ENCODE data around the gene RASAL2.

RASAL2 gene

DNA sequence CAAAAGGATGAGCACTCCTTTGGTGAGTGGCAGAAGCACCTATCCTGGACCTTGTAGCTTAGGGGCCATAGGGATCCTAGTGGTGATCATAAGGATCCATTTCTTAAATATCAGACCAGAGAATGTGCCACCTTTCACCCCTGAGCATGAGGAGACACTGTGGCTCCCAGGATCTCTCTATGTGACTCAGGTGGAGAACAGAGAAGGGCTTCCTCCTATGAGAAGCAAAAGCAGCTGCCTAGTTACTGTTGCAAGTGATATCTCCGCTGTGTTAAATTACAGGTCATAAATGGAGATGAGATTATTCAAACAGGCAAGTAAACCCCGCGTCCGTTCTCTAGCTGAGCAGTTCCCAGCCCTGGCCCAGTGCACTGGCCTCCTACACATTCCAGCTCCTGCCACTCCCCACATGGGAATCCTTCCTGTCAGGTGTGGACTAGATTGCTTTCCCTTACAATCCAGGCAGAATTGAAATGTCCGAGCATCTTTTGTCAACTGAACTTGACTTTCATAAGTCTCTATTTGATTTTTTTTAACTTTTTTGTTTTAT, 376.6 kb downstream of the RASAL2 start:
- no peak for DNase-seq

DNA sequence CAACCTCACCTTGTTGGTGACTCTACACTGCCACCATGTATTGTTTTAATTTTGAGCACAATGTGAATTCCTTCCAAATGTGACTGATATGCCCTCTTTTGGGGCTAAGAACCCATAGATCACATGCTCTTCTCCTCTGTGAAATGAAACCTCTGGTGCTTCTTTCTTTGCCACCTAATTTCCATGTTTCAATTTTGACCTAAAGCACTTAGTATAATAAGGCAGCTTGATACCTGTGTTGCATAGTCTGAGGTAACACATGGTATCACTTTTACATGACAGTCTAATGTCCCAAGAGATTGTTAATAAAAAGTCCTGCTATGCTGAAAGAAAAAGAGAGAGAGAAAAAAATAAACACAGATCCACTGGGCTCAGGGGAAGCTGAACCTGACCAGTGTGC, 378.6 kb downstream of the RASAL2 start:
- DNase-seq, result no peak

DNA sequence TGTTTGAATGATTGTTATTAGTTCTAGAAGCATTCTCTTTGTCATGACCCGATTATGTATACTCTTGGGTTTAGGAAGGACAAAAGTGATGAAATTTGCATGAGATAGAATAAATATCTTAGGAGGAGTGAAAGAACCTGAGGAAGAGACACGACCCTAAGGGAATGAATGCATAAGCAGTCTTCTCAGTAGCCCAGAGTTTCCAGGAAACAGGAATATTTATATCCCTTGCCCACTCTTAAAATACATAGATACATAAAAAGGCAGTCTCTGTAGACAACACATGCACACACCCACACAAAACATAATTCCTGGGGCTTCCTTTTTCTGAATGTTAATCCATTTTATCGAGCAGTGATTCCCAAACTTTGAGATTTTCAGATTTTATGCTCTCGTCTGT, 383.5 kb downstream of the RASAL2 start:
- DNase-seq, result no peak

DNA sequence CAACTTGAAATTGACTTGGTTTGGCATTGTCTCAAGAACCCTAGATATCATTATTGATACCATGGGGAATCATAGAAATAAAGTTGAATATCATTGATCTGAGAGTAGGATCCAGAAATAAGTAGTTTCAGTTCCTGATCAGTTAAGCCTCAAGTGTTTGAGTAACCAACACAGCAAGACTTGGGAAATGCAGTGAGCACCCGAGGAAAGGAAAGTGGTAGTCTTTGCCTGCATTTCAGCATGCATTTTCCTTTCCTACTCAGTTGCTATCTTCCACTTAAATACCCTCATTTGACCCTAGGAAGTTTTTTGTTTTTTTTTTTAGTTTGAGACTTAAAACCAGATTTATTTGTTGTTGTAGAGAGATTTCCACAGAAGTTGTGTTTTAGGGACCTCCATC, 383.9 kb downstream of the RASAL2 start:
- no peak for DNase-seq

DNA sequence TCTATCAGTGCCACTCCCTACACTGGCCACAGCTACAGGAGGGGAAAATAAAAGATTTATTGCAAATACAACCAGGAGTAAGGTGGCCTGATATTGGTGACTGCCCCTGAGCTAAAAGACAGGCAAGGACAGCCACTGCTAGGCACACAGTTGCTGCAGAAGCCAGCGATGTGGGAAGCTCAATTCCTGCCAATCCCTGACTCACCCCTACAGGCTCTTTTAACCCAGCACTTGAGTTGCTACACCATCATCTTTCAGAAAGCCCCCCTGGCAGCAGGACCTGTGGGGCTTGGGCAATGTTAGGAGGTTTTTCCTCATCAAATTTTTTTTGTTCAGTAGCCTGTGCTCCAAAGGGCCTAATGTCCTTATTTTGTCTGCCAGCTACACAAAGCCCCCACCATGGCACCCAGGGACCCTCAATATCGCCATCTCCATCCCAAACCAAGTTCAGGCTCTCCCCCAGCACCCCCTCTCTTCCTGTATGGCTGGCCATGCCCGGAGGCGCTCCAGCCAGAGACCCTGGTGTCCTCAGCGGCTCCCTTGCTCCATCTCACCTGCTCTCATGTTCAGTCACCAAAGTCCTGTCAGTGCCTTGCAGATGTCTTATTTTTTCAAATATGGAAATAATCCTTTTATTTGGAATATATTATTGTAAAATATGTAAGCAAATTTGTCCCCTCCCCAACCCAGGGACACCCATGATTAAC, 389.5 kb downstream of the RASAL2 start:
- DNase-seq, result no peak

DNA sequence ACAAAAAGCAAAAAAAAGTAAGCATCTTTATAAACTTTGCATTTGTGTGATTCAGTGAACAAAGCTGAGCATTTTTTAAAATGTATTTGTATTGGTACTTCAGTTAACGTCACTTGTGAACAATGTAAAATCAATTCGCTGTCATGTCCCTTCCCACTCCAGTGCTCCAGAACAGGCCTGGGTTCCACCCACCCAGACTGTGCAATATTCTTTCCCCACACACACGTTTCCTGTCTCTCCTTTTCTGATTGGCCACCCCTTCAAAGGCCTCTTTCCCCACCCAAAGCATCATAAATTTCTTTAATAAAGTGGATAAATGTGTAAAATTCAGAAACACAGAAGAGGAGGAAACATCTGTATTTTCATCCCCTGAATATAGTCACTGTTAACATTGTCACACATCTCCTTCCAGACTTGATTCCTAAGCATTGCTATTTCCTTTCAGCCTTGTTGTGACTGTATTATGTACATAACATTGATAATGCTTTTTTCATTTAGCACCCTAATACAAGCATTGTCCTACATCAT, 390.9 kb downstream of the RASAL2 start:
- DNase-seq, result no peak

DNA sequence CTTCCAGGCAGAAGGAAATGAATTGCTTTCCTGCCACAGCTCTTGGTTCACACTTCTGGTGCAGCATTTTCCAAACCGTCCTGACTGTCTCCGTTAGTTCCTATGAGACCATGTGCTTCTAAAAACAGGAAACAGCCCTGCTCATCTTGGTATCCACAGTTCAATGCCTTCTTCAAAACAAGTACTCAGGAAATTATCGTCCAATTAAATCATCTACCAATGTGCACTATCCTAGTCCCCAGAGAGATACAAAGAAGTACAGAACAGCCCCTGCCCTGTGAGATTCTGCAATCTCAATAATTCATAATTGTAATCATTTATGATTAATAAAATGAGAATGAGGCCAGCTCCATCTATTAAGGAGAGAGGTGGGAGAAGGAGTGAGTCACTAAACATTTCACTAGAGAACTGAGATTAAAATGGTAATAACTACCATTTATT, 391.7 kb downstream of the RASAL2 start:
- DNase-seq, result no peak

DNA sequence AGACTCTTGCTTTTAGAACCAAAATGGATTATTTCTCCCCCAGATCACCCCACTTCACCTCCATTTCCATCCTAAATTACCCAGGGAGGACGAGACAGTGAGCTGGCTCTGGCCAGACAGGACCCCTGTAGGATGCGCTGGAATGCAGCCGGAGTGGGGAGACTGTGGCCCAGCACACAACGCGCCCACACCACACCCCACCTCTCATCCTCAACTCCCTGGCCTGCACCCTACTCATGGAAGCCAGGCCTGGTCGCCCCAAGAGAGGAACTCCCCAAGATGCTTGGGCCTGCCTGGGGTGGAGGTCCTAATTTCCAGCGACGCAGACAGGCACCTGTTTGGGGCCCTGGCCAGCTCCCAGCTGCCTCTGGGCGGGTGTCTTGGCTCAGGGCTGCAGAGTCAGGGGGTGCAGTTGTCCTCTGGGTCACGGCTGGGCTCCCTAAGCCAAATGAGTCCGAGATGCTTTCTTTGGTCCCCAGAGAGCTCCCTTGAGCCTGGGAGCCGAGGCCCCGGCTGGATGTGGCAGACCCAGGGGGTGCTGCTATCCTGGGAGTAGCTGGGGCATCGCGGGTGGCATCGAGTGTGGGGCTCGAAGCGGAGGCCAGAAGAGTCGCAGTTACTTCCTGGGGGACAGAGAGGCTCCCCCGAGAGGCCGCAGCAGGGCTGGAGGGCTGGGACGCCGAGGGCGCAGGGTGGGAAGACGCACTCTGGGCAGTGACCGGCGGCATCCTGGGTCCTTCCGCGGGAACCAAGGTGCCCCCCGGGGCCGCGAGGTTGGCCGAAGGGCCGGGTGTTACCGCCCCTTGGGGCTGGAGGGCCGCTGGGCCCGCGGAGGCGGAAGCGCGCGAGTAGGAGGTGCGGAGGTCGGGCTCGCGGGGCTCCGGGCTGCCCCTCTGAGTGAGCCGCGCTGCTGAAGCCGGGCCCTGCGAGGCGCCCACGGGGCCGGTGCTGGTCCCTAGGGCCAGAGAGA, 392.5 kb downstream of the RASAL2 start:
- no peak for DNase-seq

DNA sequence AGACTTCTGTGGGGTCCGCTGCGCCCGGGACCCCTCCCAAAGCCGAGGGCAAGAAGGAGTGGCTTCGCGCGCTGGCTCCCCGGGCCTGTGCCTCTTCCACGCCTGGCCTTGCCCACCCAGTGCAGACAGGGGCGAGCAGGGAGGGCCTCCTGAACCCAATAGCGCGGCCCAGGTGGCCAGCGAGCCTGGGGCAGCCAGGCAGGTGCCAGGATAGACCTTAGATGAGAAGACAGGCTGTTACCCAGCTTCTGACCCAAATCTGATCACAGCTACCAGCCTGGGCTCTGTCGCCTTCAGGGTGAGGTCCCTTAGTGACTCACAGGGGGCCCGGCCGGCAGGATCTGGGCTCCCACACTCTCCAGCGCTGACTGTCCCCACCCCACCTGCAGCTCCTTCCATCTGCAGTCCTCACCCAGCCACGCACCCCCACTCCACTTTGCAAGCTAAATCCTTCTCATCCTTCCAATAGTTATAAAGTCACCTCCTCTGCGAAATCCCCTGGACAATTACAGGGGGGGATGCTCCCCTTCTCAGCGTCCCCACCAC, 393.2 kb downstream of the RASAL2 start:
- DNase-seq, result no peak

DNA sequence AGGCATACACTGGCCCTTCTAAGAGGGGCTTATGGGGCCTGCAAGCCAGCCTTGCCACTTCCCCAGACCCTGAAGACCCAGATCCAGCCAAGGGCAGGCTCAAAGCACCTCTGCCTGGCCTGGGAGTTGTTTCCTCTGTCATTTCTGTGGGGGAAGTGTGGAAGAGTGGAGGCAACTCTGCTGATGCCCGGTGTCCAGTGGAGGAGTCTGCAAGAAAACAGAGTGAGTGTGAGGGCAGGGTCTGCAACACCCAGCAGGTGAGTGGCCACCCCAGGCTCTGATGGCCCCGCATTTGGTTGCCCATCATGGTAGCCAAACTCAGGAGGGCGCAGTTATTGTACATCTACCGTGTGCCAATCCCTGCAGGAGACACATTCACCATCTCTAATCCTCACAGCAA, 394.5 kb downstream of the RASAL2 start:
- DNase-seq, result no peak

DNA sequence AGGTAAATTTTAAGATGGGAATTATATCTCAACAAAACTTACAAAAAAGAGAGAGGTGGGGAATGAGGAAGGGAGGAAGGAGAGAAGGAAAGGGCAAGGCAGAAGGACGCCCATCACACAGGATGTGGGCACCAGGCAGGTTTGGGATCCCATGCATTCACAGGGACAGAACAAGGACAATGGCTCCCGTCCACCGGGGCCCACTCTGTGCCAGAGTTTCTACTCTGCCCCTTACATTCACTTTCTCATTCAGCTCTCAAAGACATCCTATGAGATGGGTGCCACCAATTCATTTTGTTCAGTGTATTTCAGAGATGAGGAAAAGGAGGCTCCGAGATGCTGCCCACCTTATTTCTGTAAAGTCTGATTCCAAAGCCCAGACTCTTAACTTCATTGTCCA, 395.5 kb downstream of the RASAL2 start:
- no peak for DNase-seq

DNA sequence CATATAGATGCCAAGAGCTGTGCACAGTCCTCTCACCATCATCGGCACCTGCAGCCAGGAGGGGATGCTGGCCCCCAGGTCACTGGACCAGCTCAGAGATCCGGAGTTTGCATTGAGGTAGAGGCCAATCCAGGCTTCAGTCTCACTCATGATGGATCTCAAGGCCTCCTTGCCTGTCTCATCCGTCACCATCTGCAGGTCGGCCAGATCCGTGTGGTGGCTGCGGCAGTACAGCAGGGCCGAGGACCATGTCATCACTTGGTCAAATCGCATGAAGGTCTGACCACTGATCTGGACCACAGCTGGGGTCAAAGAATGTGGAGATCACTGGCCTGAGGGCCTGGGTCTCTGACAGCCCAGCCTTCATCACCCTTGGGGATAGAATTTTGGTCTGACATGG, 396.2 kb downstream of the RASAL2 start:
- DNase-seq, result no peak

DNA sequence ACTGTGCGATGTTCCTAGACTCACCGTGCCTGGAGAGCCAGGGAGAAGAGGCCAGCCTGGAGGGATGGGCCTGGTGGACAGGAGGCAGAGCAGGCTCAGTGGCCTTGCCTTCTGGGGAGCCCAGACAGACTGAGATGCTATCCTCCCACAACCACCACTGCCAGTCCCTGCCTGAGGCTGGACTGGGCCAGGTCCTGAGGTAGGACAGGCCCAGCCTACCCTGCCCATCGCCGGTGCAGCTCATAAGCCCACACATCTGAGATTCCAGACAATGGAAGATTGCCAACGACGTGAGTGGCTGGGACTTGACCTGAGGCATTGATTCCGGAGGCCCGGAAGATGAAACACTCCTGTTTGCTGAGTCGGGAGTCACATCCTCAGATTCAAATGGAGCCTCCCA, 397.1 kb downstream of the RASAL2 start:
- DNase-seq, result no peak

DNA sequence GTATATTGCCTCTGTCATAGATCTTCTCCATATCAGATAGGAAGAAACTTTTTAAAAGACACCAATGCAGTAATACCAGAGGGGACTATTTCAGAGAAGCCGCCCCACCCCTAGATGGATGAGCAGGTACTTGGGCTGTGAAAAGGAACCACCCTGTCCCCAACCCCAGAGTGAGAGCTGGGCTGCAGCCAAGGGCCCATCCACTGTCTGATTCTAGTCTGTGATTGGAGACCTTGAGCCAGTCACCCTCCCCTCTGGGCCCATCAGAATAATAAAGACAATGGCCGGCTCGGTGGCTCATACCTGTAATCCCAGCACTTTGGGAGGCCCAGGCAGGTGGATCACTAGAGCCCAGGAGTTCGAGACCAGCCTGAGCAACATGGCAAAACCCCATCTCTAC, 397.8 kb downstream of the RASAL2 start:
- no peak for DNase-seq

DNA sequence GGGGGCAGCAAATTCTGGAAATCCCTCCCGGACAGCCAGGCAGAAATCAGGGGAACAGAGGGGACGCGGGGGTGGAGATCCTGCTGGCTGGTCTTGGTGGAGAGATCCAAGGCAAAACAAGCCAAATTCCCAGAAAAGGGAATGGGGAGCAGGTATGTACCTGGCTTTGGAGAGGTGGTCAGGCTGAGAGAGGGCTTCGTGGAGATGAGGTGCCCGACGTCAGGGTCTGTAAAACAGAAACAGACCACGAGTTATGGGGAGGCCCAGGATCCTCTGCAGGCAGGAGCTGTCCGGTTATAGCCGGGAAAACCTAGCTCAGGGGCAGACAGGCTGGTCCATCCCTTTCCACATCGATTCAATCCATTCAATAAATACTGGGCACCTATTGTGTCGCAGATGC, 398.4 kb downstream of the RASAL2 start:
- DNase-seq, result no peak

DNA sequence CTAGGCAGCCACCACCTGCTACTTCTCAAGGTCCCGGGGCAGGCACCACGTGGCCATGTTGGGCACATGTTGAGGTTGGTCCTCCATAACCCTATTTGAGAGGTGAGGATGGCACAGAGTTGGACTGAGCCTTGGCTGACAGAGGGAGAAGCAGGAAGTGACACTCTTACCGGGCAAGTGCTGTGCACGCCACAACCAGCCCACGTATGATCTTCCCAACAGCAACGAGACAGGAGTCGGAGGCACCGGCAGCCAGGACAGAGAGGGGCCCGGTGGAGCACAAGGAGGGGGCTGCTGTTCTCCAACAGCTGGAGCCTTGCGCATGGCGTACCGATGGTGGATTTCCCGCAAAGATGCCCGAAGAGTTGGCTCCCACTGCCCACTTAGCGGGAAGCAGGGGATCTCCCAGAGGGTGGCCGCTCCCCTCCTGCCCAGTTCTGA, 399.4 kb downstream of the RASAL2 start:
- DNase-seq, result no peak

DNA sequence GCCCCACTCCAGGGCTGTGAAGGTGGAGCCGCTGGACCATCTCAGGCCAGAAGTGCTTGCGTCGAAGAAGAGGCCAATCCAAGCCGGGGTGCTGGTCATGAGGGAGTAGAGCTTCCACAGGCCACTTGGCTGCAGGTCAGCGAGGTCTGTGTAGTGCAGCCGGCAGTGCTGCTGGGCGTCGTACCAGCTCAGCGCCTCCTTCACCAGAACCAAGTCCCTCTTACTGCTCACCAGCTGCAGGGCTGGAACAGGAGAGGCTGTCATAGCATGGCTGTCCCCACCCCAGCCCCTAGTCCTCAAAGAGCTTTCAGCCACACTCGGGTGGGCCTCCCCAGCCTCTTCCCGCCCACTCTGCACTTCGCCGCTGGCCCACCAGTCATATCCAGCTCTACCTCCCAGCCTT, 400.7 kb downstream of the RASAL2 start:
- DNase-seq, result no peak

DNA sequence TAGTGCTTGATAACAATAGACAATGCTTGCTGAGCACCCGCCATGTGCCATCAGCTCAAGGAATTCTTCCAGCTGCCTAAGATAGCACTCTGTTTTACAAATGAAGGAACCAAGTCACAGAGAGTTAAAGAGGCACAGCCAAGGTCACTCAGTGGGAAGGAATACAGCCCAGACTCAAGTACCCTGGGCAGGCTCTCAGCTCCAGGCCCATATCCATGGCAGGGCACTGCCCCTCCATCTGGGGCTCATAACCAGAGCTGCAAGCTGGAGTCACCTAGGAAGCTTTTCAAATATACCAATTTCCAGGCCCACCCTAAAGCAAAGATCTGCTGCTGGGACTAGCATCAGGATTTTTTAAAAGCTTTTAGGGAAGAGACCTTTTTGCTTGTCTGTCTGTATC, 401.3 kb downstream of the RASAL2 start:
- DNase-seq, result no peak

DNA sequence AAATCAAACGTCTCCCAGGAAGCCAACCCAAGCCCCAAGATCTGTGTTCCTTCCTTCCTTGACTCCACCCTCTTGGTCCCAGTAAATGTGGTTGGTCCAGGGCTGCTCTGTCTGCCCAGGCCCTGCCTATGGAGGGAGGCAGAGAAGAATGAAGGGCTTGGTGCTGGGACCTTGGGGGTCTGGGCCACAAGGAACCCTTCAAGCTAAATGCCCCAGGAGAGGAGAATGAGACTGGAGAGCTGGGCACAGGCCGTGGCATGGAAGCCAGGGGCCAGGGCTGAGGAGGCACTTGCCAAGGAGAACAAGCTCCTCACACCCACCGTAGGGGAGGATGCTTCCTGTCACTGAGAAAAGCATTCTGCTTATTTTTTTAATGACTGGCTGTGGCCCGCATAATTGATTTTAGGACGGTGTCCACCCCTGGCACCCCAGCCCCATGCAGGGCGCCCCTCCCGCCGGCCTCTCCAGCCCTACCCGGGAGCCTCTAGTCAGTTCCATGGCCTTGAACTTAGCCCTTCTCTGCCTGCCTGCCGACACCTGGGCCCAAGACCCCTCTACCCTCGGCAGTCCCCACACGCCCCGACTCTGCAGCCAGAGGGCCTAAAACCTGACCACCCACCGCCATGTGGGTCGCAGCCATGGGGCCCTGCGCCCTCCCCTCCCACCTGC, 402.0 kb downstream of the RASAL2 start:
- DNase-seq, result no peak

DNA sequence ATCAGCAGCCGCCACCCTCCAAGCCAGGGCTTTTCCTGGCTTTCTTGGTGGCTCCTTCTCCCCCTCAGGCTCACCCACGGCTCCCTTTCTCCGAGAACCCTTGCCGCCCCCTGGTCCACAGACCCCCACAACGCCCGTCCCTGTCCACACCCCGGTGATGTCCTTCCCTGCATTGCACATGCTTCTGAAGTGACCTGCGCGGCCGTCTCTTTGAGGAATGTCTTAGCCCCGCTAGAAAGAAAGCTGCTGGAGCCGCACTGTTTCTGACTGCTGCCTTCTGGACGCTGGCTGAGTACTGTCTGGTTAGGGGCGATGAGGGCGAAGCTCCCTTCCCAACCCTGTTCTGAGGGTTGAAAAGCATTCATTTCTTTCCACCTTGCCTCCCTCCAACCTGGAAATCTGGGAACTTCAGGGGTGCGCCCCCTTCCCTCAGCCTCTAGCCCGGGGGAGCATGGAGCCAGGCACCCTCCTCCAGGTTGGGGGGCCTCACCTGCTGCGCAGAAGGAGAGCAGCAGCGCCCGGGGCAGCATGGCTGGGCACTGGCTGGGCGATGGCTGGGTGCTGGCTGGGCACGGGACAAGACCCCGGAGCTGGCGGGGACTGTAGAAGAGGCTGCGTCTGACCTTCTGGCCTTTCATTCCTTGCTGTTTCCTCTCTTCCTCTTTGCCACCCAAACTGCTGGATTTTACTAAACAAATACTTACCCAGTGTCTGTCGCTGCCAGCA, 402.7 kb downstream of the RASAL2 start, which contains the start of gene CLEC20A:
TSS of gene CLEC20A (minus strand) at position 555 of the 726 bp plus-strand sequence. CDS start at position 530, 25 bp downstream.
- no peak for DNase-seq

DNA sequence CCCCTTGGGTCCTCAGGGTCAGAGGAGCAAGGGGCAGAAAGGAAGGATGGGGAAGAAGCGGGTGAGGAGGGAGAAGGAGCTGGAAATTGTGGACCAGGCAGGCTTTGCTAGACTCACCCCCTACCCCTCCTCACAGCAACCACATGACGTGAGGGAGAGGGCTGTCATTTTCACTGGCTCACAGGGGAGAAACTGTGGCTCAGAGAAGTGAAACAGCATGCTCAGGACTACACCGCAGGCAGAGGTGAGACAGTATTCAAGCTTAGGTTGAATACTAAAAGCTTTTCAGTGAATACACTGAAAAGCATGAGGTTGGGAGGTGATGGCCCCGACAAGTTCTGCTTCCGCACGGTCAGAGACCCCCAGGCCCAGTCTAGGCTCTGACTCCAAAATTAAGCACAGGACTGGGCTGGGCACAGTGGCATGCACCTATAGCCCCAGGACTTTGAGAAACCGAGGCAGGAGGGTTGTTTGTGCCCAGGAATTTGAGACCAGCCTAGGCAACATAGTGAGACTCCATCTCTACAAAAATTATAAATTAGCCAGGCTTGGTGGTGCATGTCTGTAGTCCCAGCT, 404.1 kb downstream of the RASAL2 start:
- DNase-seq, result no peak
